ENCODE results near the gene SLC22A23.

The SLC22A23 gene

GRCh38 chr6:3456898-3457709 lies at the start of gene SLC22A23:
Gene SLC22A23 (minus strand): TSS chr6:3457050. CDS start chr6:3456559, 491 bp downstream.
- DNase-seq (peak; percentile 77), ATAC-seq (peak; percentile 41)

- DNase-seq (no peak), ATAC-seq (no peak)
These were observed 49.4 kb upstream of the SLC22A23 start for GRCh38 chr6:3506200-3506599.

DNA sequence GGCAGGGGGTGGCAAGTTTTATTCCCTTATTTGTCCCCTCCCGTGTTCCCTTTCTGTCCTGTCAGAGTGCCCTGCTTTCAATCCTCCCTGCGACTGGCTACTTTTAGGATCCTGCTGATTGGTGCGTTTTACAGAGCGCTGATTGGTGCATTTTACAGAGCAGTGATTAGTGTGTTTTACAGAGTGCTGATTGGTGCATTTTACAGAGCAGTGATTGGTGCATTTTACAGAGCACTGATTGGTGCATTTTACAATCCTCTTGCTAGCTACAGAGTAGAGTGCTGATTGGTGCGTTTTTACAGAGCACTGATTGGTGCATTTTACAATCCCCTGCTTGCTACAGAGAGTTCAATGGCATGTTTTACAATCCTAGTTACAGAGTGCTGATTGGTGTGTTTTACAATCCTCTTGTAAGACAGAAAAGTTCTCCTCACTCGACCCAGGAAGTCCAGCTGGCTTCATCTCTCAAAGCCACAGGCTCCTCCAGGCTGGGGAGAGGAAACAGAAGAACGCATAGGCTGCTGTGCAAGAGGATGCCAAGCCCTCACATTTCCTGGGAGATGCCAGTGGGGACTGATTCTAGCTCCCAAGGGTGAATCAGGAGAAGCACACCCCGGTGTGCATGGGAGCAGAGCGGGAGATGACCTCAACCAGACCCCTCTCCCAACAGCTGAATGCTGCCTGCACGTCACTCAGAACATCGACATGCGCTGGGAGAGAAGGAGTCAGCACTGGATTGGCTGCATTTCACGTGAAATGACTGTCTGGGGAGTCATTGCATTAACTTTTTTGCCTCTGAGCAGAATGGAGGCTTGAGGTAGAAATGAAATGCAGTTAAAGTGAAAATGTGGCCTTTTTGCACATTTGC lies 48.3 kb upstream of the SLC22A23 start:
- DNase-seq: no peak

GRCh38 chr6:3504354-3504753 lies 47.5 kb upstream of the SLC22A23 start:
- DNase-seq (no peak), ATAC-seq (no peak)

More for the DNA sequence above, 48.3 kb upstream of the SLC22A23 start:
- no peak for ATAC-seq

DNA sequence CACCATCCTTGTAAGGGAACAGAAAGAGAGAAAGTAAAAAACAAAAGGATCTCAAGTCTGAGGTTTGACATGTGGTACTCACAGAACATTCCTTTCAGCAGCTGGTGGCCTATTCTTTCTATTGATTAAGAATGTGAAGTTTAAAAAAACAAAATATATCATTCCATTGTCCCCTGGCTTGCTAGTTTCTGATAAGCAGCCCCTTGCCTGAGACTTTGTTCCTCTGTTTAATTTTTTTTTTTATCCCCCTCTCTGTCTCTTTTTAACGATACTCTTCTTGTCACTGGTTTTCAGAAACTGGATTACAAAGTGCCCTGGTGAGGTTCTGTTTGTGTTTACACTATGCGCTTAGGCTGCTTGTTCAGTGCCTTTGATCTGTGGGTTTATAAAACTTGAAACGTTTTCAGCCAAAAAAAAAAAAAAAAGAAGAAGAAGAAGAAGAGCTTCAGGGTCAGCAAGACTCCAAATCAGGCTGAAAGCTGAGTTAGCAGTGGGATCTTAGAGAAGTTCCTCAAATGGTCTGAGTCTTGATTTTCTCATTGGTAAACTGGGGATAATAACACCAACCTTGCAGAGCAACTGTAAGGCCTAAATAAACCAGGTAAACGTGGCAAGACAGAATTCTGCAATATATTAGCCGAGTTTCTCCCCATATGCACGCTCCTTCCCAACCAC lies 45.1 kb upstream of the SLC22A23 start:
- ATAC-seq (no peak), DNase-seq (no peak)

- ATAC-seq: no peak
- DNase-seq: no peak
These were observed 43.6 kb upstream of the SLC22A23 start for GRCh38 chr6:3500262-3501014.

GRCh38 chr6:3499603-3500002 lies 42.8 kb upstream of the SLC22A23 start:
- no peak for ATAC-seq

DNA sequence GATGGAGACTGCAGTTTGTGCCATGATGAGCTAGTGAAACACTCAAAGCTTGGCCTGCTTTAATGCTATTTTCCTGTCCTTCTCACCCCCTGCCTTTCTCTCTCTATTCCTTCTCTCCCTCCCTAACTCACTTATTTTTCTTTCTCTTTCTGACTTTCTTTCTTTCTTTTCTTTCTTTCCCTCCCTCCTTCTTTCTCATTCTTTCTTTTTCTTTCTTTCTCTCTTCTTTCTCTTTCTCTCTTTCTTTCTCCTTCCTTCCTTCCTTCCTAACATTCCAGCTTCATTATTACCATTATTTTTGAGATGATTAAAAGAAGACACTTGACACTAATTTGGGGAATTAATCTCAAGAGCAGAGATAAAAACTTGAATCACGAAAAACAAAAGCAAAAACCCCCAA lies 39.5 kb upstream of the SLC22A23 start:
- ATAC-seq (no peak), DNase-seq (no peak)

More at GRCh38 chr6:3499603-3500002, 42.8 kb upstream of the SLC22A23 start:
- no peak for DNase-seq

DNA sequence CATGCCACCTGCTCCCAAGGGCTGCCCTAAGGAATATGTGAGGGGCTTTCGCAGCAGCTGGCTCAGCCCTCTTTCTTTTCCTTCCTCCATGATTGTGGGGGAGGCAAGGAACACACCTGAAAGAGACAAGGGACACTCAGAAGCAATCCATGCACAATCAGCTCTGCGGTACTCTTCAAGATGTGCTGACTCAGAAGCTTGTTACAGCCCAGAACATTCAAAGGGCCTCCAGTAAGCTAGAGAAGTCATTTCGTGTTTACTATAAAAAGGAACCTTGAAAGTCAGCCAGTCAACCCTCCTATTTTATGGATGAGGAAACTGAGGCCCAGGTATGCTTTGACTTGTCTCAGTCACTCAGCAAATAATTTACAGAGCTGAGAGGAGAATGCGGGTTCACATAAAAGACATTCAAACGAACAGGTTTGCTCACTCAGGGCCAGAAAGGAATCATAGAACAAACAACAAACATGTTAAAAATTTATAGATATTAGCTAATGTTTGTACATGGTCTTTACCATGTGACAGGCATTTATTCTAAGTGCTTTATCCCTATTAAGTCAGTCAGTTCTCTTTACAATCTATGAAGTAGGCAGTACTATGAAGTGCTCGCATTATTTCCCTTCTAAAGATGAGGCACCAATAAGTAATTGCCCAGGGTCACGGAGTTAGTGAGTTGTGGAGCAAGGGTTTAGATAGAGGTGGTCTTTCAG lies 37.7 kb upstream of the SLC22A23 start:
- ATAC-seq: no peak
- no peak for DNase-seq

- DNase-seq: no peak
- no peak for ATAC-seq
These were observed 33.8 kb upstream of the SLC22A23 start for GRCh38 chr6:3490625-3490980.

DNA sequence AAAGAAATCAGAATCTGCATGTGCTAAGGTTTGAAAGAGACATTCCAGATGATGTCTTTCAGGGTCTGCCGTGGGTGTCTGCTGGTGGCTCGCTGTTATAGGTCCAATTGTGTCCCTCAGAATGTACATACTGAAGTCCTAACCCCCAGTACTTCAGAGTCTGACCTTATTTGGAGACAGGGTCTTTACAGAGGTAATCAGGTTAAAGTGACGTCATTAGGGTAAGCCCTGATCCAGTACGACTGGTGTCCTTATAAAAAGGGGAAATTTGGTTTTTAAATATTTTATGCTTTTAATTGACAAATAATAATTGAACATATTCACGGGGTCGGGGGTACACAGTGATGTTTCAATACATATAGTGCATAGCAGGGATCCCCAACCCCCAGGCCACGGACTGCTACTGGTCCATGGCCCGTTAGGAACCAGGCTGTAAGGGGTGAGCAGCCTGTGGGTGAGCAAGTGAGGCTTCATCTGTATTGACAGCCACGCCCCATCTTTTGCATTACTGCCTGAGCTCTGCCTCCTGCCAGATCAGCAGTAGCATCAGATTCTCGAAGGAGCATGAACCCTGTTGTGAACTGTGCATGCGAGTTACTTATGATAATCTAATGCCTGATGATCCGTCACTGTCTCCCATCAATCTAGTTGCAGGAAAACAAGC lies 33.2 kb upstream of the SLC22A23 start:
- DNase-seq (no peak), ATAC-seq (no peak)

GRCh38 chr6:3489027-3489757 lies 32.3 kb upstream of the SLC22A23 start:
- ATAC-seq: no peak
- no peak for DNase-seq

DNA sequence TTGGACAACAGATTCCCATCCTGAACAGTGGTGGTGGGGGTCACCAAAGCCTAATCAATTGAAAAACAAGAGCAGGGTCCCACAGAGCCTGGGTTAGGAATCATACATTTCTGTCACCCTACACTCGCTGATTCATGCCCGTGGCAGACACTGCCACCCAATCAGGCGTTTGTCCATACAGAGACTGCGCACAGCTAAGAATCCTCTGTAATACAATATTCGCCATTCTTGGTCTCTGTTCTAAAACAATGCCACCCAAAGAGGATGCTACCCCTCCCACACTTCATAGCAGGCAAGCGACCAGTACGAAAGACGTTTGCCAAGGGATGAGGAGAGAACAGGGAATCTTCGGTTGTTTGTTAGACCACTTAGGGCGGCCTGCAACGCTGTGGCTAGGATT lies 28.1 kb upstream of the SLC22A23 start:
- ATAC-seq (no peak), DNase-seq (no peak)

DNA sequence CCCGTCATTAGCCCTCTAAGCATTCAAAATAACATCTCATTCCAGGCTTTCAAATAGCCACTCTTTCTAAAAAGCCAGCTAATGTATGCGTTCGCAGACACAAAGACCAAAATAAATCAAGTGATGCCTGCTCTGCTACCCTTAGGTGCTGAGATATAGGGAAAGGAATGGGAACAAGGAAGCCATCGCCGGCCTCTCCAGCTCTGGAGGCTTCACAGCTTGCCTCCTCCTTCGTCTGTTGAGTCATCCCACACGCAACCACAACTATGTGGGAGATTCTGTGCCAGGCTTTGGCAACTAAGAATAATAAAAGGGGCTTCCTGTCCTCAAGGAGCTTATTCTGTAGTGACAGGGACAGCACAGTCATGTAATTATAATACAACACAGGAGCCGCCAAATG lies 27.3 kb upstream of the SLC22A23 start:
- ATAC-seq (no peak), DNase-seq (no peak)

- no peak for ATAC-seq
- no peak for DNase-seq
These were observed 26.8 kb upstream of the SLC22A23 start for GRCh38 chr6:3483675-3484074.

- ATAC-seq (no peak), DNase-seq (no peak)
These were observed 26.0 kb upstream of the SLC22A23 start for GRCh38 chr6:3482869-3483268.

DNA sequence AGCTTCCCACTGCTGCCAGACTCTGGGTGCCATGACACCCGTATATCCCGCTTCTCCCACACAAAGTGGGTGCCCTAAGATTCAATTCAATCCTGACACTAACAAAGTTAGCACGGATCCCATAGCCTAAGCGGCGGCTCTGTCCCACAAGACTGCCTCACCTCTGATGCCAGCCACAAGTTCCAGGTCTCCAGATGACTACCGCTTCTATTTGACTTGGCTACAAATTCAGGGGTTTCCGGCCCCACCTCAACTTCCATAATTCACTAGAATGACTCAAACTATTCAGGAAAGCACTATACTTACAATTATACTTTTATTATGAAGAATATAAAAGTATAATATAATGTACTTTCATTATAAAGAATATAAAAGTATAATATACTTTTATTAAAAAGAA lies 24.8 kb upstream of the SLC22A23 start:
- no peak for ATAC-seq

DNA sequence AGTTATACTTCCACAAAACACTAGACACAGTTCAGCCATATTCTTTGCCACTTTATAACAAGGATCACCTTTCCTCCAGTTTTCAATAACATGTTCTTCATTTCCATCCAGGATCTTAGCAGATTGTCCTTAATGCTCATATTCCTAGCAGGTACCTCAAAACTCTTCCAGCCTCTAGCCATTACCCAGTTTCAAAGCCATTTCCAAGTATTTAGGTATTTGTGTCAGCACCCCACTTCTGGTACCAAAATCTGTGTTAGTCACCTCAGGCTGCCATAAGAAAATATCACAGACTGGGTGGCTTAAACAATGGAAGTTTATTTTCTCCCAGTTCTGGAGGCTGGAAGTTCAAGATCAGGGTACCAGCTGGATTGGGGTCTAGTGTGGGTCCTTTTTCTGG lies 23.2 kb upstream of the SLC22A23 start:
- ATAC-seq: no peak
- DNase-seq: no peak

More for the DNA sequence above, 24.8 kb upstream of the SLC22A23 start:
- no peak for DNase-seq

DNA sequence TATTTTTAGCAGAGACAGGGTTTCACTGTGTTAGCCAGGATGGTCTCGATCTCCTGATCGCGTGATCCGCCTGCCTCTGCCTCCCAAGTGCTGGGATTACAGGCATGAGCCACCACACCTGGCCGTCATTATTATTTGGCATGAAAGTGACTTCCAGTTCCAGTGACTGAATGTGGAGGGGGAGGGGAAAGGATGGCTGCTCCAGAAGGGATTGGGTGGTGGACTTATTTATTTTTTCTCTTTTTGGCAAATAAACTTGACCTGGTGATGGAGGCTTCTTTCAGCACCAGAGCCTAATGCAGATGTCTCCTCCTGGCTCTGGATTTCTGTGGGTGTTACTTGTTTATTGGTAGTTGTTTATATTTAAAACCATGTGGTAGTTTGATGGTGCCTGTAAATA lies 16.9 kb upstream of the SLC22A23 start:
- DNase-seq: no peak
- no peak for ATAC-seq

DNA sequence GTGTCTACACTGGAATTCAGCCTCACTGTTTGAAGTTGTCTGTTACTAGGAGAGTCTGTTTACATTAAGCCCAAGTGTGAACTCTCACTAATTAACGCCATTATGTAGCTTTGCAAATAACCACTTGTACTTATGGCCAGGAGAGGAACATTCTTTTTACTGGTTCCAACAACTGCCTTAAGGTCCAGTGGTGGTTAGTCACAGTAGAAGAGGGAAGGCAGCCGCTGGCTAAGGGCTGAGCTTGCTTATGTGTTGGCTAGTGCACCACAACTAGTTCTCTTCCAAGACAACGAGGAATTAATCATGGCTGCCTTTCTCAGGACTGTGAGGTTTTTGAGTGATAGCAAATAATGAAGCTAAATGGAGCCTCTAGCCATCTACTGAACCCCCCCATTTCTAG lies 14.9 kb upstream of the SLC22A23 start:
- no peak for ATAC-seq
- DNase-seq: no peak

Data from stimulated activated naive CD8-positive, alpha-beta T cell treated with anti-CD3 and anti-CD28 coated beads, Interleukin-15, Interleukin-2, amounts not matched to agents 100 U/mL and 50 U/mL, for 24 hours (primary cell).